GM21381 (cell line): ENCODE results near the gene SLC23A1.
"Not testable (repeated sequence)": the region's sequence is repeated elsewhere in the genome, so short reads cannot be mapped to it uniquely, and the experiment has no call there.

Experiments
- ATAC-seq: cut with Tn5 transposase; IDR thresholded peaks from one replicate; pipeline ENCODE4 v1.9.1; 2021; ENCODE audit warnings: mild to moderate bottlenecking, moderate library complexity; ENCODE audit not compliant: unreplicated experiment

Gene SLC23A1

GRCh38 chr5:139374909-139375308 is 8.2 kb downstream of the SLC23A1 start:
- ATAC-seq: no peak

GRCh38 chr5:139371482-139372435 is 11.3 kb downstream of the SLC23A1 start:
- ATAC-seq: no peak

GRCh38 chr5:139369181-139369580 is 13.9 kb downstream of the SLC23A1 start:
- ATAC-seq: no peak

- ATAC-seq: no peak
Measured at GRCh38 chr5:139368613-139369012, 14.5 kb downstream of the SLC23A1 start.

GRCh38 chr5:139364466-139364865 is 18.6 kb downstream of the SLC23A1 start:
- ATAC-seq: no peak

- no peak for ATAC-seq
Measured at GRCh38 chr5:139363937-139364336, 19.2 kb downstream of the SLC23A1 start.

- no peak for ATAC-seq
Measured at GRCh38 chr5:139361835-139362429, 21.2 kb downstream of the SLC23A1 start.

GRCh38 chr5:139360384-139360783 is 22.7 kb downstream of the SLC23A1 start:
- no peak for ATAC-seq

GRCh38 chr5:139358064-139358463 is 25.0 kb downstream of the SLC23A1 start:
- no peak for ATAC-seq

- not testable (repeated sequence) for ATAC-seq
Measured at GRCh38 chr5:139355900-139356299, 27.2 kb downstream of the SLC23A1 start.

- no peak for ATAC-seq
Measured at GRCh38 chr5:139354186-139354585, 28.9 kb downstream of the SLC23A1 start.

GRCh38 chr5:139347863-139348262 is 35.2 kb downstream of the SLC23A1 start:
- ATAC-seq: not testable (repeated sequence)

GRCh38 chr5:139345442-139345841 is 37.7 kb downstream of the SLC23A1 start:
- not testable (repeated sequence) for ATAC-seq

- ATAC-seq: no peak
Measured at GRCh38 chr5:139344177-139344576, 38.9 kb downstream of the SLC23A1 start.

GRCh38 chr5:139343476-139343875 is 39.6 kb downstream of the SLC23A1 start:
- ATAC-seq: no peak

GRCh38 chr5:139342423-139342723 is 40.7 kb downstream of the SLC23A1 start:
- peak; percentile 48 for ATAC-seq

GRCh38 chr5:139341689-139342422 is 41.2 kb downstream of the SLC23A1 start, which contains the start of gene PAIP2:
Gene PAIP2 (plus strand): TSS chr5:139341854. CDS start chr5:139363785, 21,931 bp downstream.
- peak; percentile 94 for ATAC-seq

GRCh38 chr5:139341187-139341688 is 41.9 kb downstream of the SLC23A1 start:
- ATAC-seq: no peak

GRCh38 chr5:139340051-139340450 is 43.0 kb downstream of the SLC23A1 start:
- no peak for ATAC-seq

GRCh38 chr5:139335811-139336210 is 47.3 kb downstream of the SLC23A1 start:
- no peak for ATAC-seq
